ENCODE measurements around the gene EIF4EBP2.

Gene EIF4EBP2

GRCh38 chr10:70462349-70462984 lies 58.5 kb downstream of the EIF4EBP2 start:
- peak; percentile 88 for DNase-seq

GRCh38 chr10:70465278-70465677 lies 61.3 kb downstream of the EIF4EBP2 start:
- DNase-seq = no peak

- DNase-seq = no peak
These were observed 61.9 kb downstream of the EIF4EBP2 start for GRCh38 chr10:70465832-70466231.

- DNase-seq = no peak
These were observed 63.0 kb downstream of the EIF4EBP2 start for GRCh38 chr10:70466951-70467350.

- no peak for DNase-seq
These were observed 69.0 kb downstream of the EIF4EBP2 start for GRCh38 chr10:70472799-70473454.

- no peak for DNase-seq
These were observed 70.8 kb downstream of the EIF4EBP2 start for GRCh38 chr10:70474780-70475179.

- no peak for DNase-seq
These were observed 71.7 kb downstream of the EIF4EBP2 start for GRCh38 chr10:70475661-70476060.

- no peak for DNase-seq
These were observed 72.5 kb downstream of the EIF4EBP2 start for GRCh38 chr10:70476249-70477035.

GRCh38 chr10:70477661-70478162 lies 73.8 kb downstream of the EIF4EBP2 start:
- DNase-seq = no peak

Measured in NCI-H1105 (cell line).